HG02571 (cell line): Measurements from ENCODE around the gene HEATR9.
"Not testable (repeated sequence)": the region's sequence is repeated elsewhere in the genome, so short reads cannot be mapped to it uniquely, and the experiment has no call there.

Source experiments
- ATAC-seq: cut with Tn5 transposase; IDR thresholded peaks from one replicate; pipeline ENCODE4 v1.9.1; 2021; ENCODE audit warnings: mild to moderate bottlenecking, moderate library complexity; ENCODE audit not compliant: unreplicated experiment

The HEATR9 gene

GRCh38 chr17:35868737-35869136 is at the start of gene HEATR9:
Gene HEATR9 (minus strand): TSS chr17:35868891. CDS start chr17:35868742, 149 bp downstream.
- ATAC-seq = no peak

- no peak for ATAC-seq
Observed at GRCh38 chr17:35917519-35918213, 49.0 kb upstream of the HEATR9 start.

GRCh38 chr17:35915153-35915964 is 46.7 kb upstream of the HEATR9 start:
- ATAC-seq = no peak

- ATAC-seq = no peak
Observed at GRCh38 chr17:35914354-35914753, 45.7 kb upstream of the HEATR9 start.

- ATAC-seq = no peak
Observed at GRCh38 chr17:35913609-35914008, 44.9 kb upstream of the HEATR9 start.

- ATAC-seq = no peak
Observed at GRCh38 chr17:35912942-35913341, 44.3 kb upstream of the HEATR9 start.

- ATAC-seq = no peak
Observed at GRCh38 chr17:35912339-35912912, 43.7 kb upstream of the HEATR9 start.

GRCh38 chr17:35909408-35909807 is 40.7 kb upstream of the HEATR9 start:
- no peak for ATAC-seq

- ATAC-seq = no peak
Observed at GRCh38 chr17:35907691-35908090, 39.0 kb upstream of the HEATR9 start.

GRCh38 chr17:35906926-35907637 is 38.4 kb upstream of the HEATR9 start:
- ATAC-seq = no peak

GRCh38 chr17:35906191-35906925 is 37.7 kb upstream of the HEATR9 start:
- ATAC-seq = no peak

GRCh38 chr17:35903451-35903850 is 34.8 kb upstream of the HEATR9 start:
- ATAC-seq = no peak

GRCh38 chr17:35901631-35902175 is 33.0 kb upstream of the HEATR9 start:
- no peak for ATAC-seq

- no peak for ATAC-seq
Observed at GRCh38 chr17:35900708-35901480, 32.2 kb upstream of the HEATR9 start.

- ATAC-seq = no peak
Observed at GRCh38 chr17:35900280-35900679, 31.6 kb upstream of the HEATR9 start.

- ATAC-seq = no peak
Observed at GRCh38 chr17:35898283-35899070, 29.8 kb upstream of the HEATR9 start.

- not testable (repeated sequence) for ATAC-seq
Observed at GRCh38 chr17:35897772-35898171, 29.1 kb upstream of the HEATR9 start.

GRCh38 chr17:35895636-35896587 is 27.2 kb upstream of the HEATR9 start:
- ATAC-seq = no peak
